Measurements from ENCODE around the gene NCK2. TPM values are rescaled to one million over a fixed set of nuclear protein-coding genes. Genes with fewer than 3 reads are reported as not detected.

Gene NCK2
- total RNA-seq, 1 experiment from 2014 or later: 26.7 TPM

- TF ChIP-seq RAD21 (IDR thresholded peaks at IDR 0.05; ENCODE audit: low read depth) (no peak), CBX3 (IDR thresholded peaks at IDR 0.05; ENCODE audit: low read depth) (no peak), EZH2 (IDR thresholded peaks at IDR 0.05) (no peak), SP1 (IDR thresholded peaks at IDR 0.05; ENCODE audit: low read depth) (no peak), JUND (IDR thresholded peaks at IDR 0.05) (no peak)
- TF ChIP-seq, protein P1, sequence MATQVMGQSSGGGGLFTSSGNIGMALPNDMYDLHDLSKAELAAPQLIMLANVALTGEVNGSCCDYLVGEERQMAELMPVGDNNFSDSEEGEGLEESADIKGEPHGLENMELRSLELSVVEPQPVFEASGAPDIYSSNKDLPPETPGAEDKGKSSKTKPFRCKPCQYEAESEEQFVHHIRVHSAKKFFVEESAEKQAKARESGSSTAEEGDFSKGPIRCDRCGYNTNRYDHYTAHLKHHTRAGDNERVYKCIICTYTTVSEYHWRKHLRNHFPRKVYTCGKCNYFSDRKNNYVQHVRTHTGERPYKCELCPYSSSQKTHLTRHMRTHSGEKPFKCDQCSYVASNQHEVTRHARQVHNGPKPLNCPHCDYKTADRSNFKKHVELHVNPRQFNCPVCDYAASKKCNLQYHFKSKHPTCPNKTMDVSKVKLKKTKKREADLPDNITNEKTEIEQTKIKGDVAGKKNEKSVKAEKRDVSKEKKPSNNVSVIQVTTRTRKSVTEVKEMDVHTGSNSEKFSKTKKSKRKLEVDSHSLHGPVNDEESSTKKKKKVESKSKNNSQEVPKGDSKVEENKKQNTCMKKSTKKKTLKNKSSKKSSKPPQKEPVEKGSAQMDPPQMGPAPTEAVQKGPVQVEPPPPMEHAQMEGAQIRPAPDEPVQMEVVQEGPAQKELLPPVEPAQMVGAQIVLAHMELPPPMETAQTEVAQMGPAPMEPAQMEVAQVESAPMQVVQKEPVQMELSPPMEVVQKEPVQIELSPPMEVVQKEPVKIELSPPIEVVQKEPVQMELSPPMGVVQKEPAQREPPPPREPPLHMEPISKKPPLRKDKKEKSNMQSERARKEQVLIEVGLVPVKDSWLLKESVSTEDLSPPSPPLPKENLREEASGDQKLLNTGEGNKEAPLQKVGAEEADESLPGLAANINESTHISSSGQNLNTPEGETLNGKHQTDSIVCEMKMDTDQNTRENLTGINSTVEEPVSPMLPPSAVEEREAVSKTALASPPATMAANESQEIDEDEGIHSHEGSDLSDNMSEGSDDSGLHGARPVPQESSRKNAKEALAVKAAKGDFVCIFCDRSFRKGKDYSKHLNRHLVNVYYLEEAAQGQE (IDR thresholded peaks at IDR 0.05; ENCODE audit: low read depth): no peak
Observed at GRCh38 chr2:105909215-105909614, 164.5 kb downstream of the NCK2 start (continued).

DNA sequence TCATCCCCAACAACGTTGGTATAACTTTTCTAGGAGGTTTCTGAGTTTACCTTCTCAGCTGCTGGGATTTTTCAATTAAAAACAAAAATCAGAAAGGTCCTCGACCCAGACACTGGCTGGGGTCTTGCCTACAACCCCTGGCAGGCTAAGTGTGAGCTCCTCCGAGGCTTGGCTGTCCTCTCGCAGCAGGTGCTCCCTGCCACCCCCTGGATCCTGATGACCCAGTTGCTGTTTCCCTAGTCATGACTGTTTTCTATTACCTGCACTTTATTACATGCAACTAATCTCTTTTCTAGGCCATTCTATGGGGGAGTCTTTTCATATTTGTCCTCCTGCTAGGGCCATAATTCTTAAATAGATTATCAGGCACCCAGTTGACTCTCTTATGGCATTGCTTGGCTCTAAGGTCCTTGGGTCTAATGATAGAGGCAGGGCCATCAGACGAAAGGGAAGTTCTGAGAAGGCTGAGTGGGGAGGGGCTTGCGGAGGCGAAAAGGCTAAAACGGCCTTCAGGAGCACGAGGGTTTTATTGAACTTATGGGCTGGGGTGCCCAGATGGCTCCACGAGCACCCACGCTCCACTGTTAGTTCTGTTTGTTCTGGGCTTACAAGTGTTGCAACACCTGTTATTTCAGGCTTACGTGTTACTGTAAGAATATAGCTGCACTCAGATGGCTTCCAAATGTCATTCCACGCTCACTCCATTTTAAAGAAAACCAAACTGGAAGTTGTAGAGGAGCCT lies 166.0 kb downstream of the NCK2 start:
- Histone ChIP-seq H3K36me3 (ENCODE audit: control insufficient read depth in 1 of 2, insufficient read depth in 2 of 2, low read length in 2 of 2) (no peaks in the 10 kb centered on the region), H3K4me3 (replicated peaks in 1 of 2; ENCODE audit: low read depth in 1 of 2, low read length in 2 of 2) (no peak overlapping the region), H3K9ac (ENCODE audit: low read length) (no peak overlapping the region), H3K27me3 (ENCODE audit: insufficient read depth, low read length) (no peaks in the 10 kb centered on the region), H3K27ac (ENCODE audit: low read depth, low read length) (no peak overlapping the region), H3K9me3 (ENCODE audit: control insufficient read depth in 1 of 2, insufficient read depth in 1 of 2, low read depth in 1 of 2, low read length in 2 of 2) (no peaks in the 10 kb centered on the region), H3K4me2 (ENCODE audit: low read length) (no peak overlapping the region), H4K20me1 (ENCODE audit: insufficient read depth) (no peaks in the 10 kb centered on the region), H3K4me1 (ENCODE audit: control insufficient read depth in 1 of 2, insufficient read depth in 2 of 2, low read length in 2 of 2) (no peaks in the 10 kb centered on the region), H3K9me2 (ENCODE audit: insufficient read depth) (no peaks in the 10 kb centered on the region), H2AFZ (ENCODE audit: low read depth, low read length, poor library complexity, severe bottlenecking) (no peak overlapping the region), H3K79me2 (ENCODE audit: insufficient read depth, low read length) (no peaks in the 10 kb centered on the region)
- no peak for ATAC-seq
- ChIA-PET CTCF (interaction anchor here (1.0 kb wide), 1 partner anchor 9 kb away, joined by 3 read pairs; no protein-coding TSS in a partner anchor), RAD21 (ENCODE audit: low non-redundant PET in 1 of 2, low total read pairs in 2 of 2, uncharacterized antibody in 2 of 2, unreplicated experiment in 2 of 2) (no interaction called here), POLR2A (interaction anchor here (0.5 kb wide), 1 partner anchor 94 kb away, joined by 4 read pairs; no protein-coding TSS in a partner anchor)
- intact Hi-C loops (cut with micrococcal nuclease): loop anchor here (10.0 kb wide), 1 partner anchor 174 kb away; no protein-coding TSS in a partner anchor
- no peak for DNase-seq (ENCODE audit: low read depth, low spot score)
- BruUV-seq (replicated peaks): no TSS peak
- TF ChIP-seq ELF1 (IDR thresholded peaks at IDR 0.05; ENCODE audit: borderline replicate concordance, low read depth) (no peak), EZH2phosphoT487 (IDR thresholded peaks at IDR 0.05; ENCODE audit: borderline replicate concordance) (no peak), ZBTB33 (IDR thresholded peaks at IDR 0.05; ENCODE audit: extremely low read depth, insufficient replicate concordance, low read length) (no peak), SRF (IDR thresholded peaks at IDR 0.05; ENCODE audit: low read depth) (no peak), CEBPB (IDR thresholded peaks at IDR 0.05; ENCODE audit: low read depth) (no peak)
- TF ChIP-seq, protein P1 (IDR thresholded peaks at IDR 0.05; ENCODE audit: low read depth): no peak
- TF ChIP-seq, protein P2, sequence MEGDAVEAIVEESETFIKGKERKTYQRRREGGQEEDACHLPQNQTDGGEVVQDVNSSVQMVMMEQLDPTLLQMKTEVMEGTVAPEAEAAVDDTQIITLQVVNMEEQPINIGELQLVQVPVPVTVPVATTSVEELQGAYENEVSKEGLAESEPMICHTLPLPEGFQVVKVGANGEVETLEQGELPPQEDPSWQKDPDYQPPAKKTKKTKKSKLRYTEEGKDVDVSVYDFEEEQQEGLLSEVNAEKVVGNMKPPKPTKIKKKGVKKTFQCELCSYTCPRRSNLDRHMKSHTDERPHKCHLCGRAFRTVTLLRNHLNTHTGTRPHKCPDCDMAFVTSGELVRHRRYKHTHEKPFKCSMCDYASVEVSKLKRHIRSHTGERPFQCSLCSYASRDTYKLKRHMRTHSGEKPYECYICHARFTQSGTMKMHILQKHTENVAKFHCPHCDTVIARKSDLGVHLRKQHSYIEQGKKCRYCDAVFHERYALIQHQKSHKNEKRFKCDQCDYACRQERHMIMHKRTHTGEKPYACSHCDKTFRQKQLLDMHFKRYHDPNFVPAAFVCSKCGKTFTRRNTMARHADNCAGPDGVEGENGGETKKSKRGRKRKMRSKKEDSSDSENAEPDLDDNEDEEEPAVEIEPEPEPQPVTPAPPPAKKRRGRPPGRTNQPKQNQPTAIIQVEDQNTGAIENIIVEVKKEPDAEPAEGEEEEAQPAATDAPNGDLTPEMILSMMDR (IDR thresholded peaks at IDR 0.05 in 2 of 3, conservative IDR thresholded peaks at IDR 0.05 in 1 of 3; ENCODE audit: borderline replicate concordance in 1 of 3, insufficient read depth in 1 of 3, low read depth in 2 of 3, low read length in 2 of 3): no peak
